Measurements from ENCODE around the gene MBP.

- TF ChIP-seq POLR2AphosphoS5 (IDR thresholded peaks at IDR 0.05; ENCODE audit: borderline replicate concordance, low read depth, low read length) (no peak), EZH2 (IDR thresholded peaks at IDR 0.05) (no peak)
Observed at GRCh38 chr18:77073336-77074093, 59.1 kb downstream of the MBP start.
